ENCODE data around the gene CHDH. TPM values are rescaled to one million over a fixed set of nuclear protein-coding genes. Genes with fewer than 3 reads are reported as not detected.
A peak's percentile ranks its signal among the peaks of the same experiment; 100 is the strongest.

CHDH gene
- total RNA-seq, 1 donor from 2014 or later: 0.60 TPM

- H3K4me1 Mint-ChIP-seq (ENCODE audit: low read depth): no peaks in the 10 kb centered on the region
Observed at GRCh38 chr3:53824795-53825194, 21.4 kb downstream of the CHDH start.

DNA sequence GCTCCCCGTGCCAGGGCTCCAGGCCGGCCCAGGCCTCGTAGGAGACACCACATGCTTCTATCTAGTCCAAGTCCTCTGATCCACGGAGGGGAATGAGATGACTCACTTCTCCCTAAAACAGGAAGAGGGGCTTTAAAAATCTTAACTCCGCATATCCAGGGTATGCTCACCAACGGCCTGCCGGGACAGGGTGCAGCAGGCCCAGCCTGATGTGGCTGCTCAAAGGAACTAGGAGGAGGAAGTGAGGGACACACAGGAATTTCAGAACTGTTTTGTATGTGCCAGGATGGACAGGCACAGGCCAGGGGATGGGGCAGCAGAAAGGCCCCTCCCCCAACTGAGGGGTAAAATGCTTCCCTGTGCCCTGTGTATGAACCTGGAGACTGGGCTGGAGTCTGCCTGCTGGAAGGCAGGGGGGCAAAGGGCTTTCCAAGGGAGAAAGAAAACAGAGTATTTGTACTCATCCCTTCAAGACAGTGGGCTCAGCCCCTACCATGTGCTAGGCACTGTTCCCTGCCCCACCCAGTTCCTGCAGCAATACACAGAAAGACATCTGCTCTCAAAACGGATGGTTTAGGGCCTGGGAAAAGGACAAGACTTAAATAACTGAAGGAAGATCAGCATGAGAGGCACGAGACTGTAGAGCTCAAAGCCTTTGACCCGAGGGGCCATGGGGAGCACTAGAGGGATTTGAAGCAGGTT, 22.1 kb downstream of the CHDH start:
- DNase-seq (ENCODE audit: low spot score): no peak
- TF ChIP-seq, protein P1, sequence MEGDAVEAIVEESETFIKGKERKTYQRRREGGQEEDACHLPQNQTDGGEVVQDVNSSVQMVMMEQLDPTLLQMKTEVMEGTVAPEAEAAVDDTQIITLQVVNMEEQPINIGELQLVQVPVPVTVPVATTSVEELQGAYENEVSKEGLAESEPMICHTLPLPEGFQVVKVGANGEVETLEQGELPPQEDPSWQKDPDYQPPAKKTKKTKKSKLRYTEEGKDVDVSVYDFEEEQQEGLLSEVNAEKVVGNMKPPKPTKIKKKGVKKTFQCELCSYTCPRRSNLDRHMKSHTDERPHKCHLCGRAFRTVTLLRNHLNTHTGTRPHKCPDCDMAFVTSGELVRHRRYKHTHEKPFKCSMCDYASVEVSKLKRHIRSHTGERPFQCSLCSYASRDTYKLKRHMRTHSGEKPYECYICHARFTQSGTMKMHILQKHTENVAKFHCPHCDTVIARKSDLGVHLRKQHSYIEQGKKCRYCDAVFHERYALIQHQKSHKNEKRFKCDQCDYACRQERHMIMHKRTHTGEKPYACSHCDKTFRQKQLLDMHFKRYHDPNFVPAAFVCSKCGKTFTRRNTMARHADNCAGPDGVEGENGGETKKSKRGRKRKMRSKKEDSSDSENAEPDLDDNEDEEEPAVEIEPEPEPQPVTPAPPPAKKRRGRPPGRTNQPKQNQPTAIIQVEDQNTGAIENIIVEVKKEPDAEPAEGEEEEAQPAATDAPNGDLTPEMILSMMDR (IDR thresholded peaks at IDR 0.05): no peak
- H3K9me3 Mint-ChIP-seq (ENCODE audit: low read depth): no peaks in the 10 kb centered on the region
- no peak overlapping the region for H3K27ac Mint-ChIP-seq (ENCODE audit: unreplicated experiment)
- H3K27me3 Mint-ChIP-seq (ENCODE audit: low read depth): no peaks in the 10 kb centered on the region
- no peaks in the 10 kb centered on the region for H3K36me3 Mint-ChIP-seq (ENCODE audit: low read depth)
- H3K4me1 Mint-ChIP-seq (ENCODE audit: low read depth): no peaks in the 10 kb centered on the region
- no peak overlapping the region for H3K4me3 Mint-ChIP-seq (ENCODE audit: unreplicated experiment)

More at GRCh38 chr3:53824795-53825194, 21.4 kb downstream of the CHDH start:
- Mint-ChIP-seq H3K9me3 (ENCODE audit: low read depth) (no peaks in the 10 kb centered on the region), H3K27ac (ENCODE audit: unreplicated experiment) (no peak overlapping the region), H3K4me3 (ENCODE audit: unreplicated experiment) (no peak overlapping the region), H3K36me3 (ENCODE audit: low read depth) (no peaks in the 10 kb centered on the region), H3K27me3 (ENCODE audit: low read depth) (no peaks in the 10 kb centered on the region)
- TF ChIP-seq, protein P1 (IDR thresholded peaks at IDR 0.05): no peak
- no peak for DNase-seq (ENCODE audit: low spot score)

- TF ChIP-seq, protein P1 (IDR thresholded peaks at IDR 0.05): no peak
- Mint-ChIP-seq H3K27ac (ENCODE audit: unreplicated experiment) (no peak overlapping the region), H3K9me3 (ENCODE audit: low read depth) (no peaks in the 10 kb centered on the region), H3K36me3 (ENCODE audit: low read depth) (no peaks in the 10 kb centered on the region), H3K4me1 (ENCODE audit: low read depth) (no peaks in the 10 kb centered on the region), H3K27me3 (ENCODE audit: low read depth) (no peaks in the 10 kb centered on the region), H3K4me3 (ENCODE audit: unreplicated experiment) (no peak overlapping the region)
- peak; percentile 86 for DNase-seq (ENCODE audit: low spot score)
Observed at GRCh38 chr3:53823026-53823955, 22.9 kb downstream of the CHDH start.

GRCh38 chr3:53822331-53822741, 23.9 kb downstream of the CHDH start:
- peak; percentile 74 for DNase-seq (ENCODE audit: low spot score)
- TF ChIP-seq, protein P1 (IDR thresholded peaks at IDR 0.05): no peak
- Mint-ChIP-seq H3K27ac (ENCODE audit: unreplicated experiment) (no peak overlapping the region), H3K36me3 (ENCODE audit: low read depth) (no peaks in the 10 kb centered on the region), H3K27me3 (ENCODE audit: low read depth) (no peaks in the 10 kb centered on the region), H3K9me3 (ENCODE audit: low read depth) (no peaks in the 10 kb centered on the region), H3K4me1 (ENCODE audit: low read depth) (no peaks in the 10 kb centered on the region), H3K4me3 (ENCODE audit: unreplicated experiment) (no peak overlapping the region)

DNA sequence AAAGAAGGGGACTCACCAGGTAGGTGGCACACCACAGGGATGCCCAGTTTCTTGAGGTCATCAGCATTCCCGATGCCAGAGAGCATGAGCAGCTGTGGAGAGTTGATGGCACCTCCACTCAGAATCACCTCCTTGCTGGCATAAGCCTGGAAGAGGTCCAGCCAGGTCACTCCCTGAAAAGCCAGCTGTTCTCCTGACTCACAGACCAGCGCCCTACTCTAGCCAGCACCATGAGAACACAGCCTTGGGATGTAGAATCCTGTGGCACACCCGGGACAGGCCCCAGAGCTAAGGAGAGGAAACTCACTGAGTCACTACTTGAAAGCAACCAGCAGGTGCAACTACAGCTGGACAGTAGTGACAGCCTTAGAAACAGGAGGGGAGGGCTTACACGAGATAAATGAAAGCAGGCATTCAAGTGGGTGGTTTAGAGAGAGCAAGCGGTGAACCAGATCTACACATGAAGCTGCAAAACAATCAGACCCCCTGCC, 24.5 kb downstream of the CHDH start:
- H3K27me3 Mint-ChIP-seq (ENCODE audit: low read depth): no peaks in the 10 kb centered on the region
- H3K27ac Mint-ChIP-seq (ENCODE audit: unreplicated experiment): no peak overlapping the region
- H3K4me3 Mint-ChIP-seq (ENCODE audit: unreplicated experiment): no peak overlapping the region
- no peaks in the 10 kb centered on the region for H3K4me1 Mint-ChIP-seq (ENCODE audit: low read depth)
- no peak for DNase-seq (ENCODE audit: low spot score)
- TF ChIP-seq, protein P1 (IDR thresholded peaks at IDR 0.05): no peak
- no peaks in the 10 kb centered on the region for H3K9me3 Mint-ChIP-seq (ENCODE audit: low read depth)
- H3K36me3 Mint-ChIP-seq (ENCODE audit: low read depth): no peaks in the 10 kb centered on the region
